ENCODE data around the gene SLC9A9.

The SLC9A9 gene

GRCh38 chr3:143265501-143266070 lies 582.7 kb downstream of the SLC9A9 start:
- no peak for DNase-seq

GRCh38 chr3:143263852-143264513 lies 584.3 kb downstream of the SLC9A9 start:
- DNase-seq = no peak

- DNase-seq = no peak
Measured at GRCh38 chr3:143261848-143262247, 586.4 kb downstream of the SLC9A9 start.

GRCh38 chr3:143258692-143259091 lies 589.6 kb downstream of the SLC9A9 start:
- DNase-seq = no peak

- DNase-seq = no peak
Measured at GRCh38 chr3:143256416-143256815, 591.9 kb downstream of the SLC9A9 start.

GRCh38 chr3:143255739-143256138 lies 592.5 kb downstream of the SLC9A9 start:
- DNase-seq = no peak

GRCh38 chr3:143252931-143253330 lies 595.3 kb downstream of the SLC9A9 start:
- no peak for DNase-seq

GRCh38 chr3:143249014-143249413 lies 599.3 kb downstream of the SLC9A9 start:
- no peak for DNase-seq

- no peak for DNase-seq
Measured at GRCh38 chr3:143247073-143247472, 601.2 kb downstream of the SLC9A9 start.

- DNase-seq = no peak
Measured at GRCh38 chr3:143245692-143246091, 602.6 kb downstream of the SLC9A9 start.

GRCh38 chr3:143244516-143245063 lies 603.7 kb downstream of the SLC9A9 start:
- no peak for DNase-seq

- DNase-seq = no peak
Measured at GRCh38 chr3:143243686-143244085, 604.6 kb downstream of the SLC9A9 start.

GRCh38 chr3:143242691-143243090 lies 605.6 kb downstream of the SLC9A9 start:
- DNase-seq = no peak

GRCh38 chr3:143242101-143242500 lies 606.2 kb downstream of the SLC9A9 start:
- DNase-seq = no peak

GRCh38 chr3:143241481-143241951 lies 606.8 kb downstream of the SLC9A9 start:
- no peak for DNase-seq

GRCh38 chr3:143240886-143241285 lies 607.4 kb downstream of the SLC9A9 start:
- no peak for DNase-seq

- DNase-seq = no peak
Measured at GRCh38 chr3:143239031-143239430, 609.2 kb downstream of the SLC9A9 start.

GRCh38 chr3:143237077-143237627 lies 611.1 kb downstream of the SLC9A9 start:
- DNase-seq = no peak

GRCh38 chr3:143236226-143236964 lies 611.9 kb downstream of the SLC9A9 start:
- no peak for DNase-seq

- no peak for DNase-seq
Measured at GRCh38 chr3:143235614-143236204, 612.6 kb downstream of the SLC9A9 start.

- DNase-seq = no peak
Measured at GRCh38 chr3:143234526-143234925, 613.7 kb downstream of the SLC9A9 start.

GRCh38 chr3:143232981-143233380 lies 615.3 kb downstream of the SLC9A9 start:
- DNase-seq = no peak

GRCh38 chr3:143228405-143228804 lies 619.9 kb downstream of the SLC9A9 start:
- DNase-seq = no peak
